GM21786 (cell line): ENCODE data around the gene ABHD17C.

ENCODE experiments used
- ATAC-seq: cut with Tn5 transposase; IDR thresholded peaks from one replicate; pipeline ENCODE4 v1.9.1; 2021; ENCODE audit not compliant: unreplicated experiment

The ABHD17C gene

DNA sequence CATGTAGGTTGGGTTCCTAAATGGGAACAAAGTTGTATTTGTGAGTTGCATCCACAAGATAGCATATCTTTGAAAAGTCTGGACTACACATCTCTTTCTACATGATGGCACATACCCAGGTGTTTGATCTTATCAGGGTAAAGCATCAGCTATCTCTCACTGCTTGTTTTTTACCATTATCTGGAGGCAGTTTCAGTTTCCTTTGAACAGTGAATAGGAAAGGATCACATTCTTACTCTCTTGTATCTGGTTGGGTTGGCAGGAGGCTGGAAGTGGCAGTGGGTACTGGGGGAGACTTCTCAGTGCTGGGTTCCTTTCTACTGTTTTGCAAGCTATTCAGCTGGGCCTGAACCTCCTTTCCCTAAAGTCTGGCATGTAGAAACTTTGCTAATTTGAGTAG lies 88.2 kb downstream of the ABHD17C start:
- no peak for ATAC-seq

DNA sequence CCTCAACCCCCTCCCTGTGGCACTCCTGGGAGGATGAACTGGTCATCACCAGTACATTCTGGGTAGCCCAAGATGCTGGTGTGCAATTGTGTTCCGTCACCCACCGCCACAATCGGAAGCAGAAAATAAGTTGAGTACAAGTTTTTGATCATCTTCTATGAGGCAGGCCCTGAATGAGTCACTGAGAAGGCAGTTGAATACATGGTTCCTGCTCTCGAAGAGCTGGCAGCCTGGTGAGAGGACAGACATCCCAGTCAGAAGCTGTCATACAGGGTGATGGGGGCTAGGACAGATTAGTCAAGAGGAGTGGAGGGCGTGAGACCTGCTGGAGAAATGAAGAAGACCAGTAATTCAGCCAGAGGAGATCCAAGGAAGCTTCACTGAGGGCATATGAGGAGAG lies 90.2 kb downstream of the ABHD17C start:
- no peak for ATAC-seq

DNA sequence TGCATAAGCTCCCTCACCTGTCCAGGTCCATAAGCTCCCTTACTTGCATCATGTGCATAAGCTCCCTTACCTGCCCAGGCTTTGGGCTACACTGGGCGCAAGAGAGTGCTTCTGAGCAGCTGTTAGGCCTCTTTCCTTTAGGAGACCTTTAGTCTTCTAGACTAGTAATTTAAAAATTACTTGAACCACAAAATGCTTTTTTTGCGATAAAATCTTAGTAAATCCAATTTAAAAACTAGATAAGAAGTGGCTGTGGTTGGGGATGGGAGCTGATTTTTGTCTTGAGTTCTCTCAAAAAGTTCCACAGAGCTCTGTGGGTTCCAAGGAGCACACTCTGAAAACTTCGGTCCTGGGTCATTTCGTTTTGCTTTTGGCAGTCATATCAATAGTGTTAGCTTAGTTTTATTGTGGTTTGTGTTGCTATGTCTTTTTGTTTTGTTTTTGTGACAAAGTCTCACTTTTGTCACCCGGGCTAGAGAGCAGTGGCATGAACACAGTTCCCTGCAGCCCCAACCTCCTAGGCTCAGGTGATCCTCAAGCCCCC lies 90.8 kb downstream of the ABHD17C start:
- no peak for ATAC-seq

DNA sequence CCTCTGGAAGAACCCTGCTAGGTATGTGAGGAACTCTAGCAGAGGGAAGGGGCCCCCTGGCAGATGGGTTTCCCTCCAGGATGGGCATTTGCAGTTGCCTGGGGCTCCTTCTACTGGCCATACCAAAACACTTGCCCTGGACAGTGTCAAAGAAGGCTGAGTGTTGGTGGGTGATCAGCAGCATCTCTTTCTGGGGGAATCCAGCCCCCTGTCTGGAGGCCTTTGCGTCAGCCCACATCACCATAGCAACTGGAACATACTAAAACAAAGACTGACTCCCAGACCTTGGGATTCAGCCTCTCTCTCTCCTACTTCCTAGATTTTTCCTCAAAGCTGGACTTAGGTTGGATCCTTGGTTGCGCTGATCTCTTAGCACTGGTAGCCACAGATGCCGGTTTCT lies 92.2 kb downstream of the ABHD17C start:
- no peak for ATAC-seq

DNA sequence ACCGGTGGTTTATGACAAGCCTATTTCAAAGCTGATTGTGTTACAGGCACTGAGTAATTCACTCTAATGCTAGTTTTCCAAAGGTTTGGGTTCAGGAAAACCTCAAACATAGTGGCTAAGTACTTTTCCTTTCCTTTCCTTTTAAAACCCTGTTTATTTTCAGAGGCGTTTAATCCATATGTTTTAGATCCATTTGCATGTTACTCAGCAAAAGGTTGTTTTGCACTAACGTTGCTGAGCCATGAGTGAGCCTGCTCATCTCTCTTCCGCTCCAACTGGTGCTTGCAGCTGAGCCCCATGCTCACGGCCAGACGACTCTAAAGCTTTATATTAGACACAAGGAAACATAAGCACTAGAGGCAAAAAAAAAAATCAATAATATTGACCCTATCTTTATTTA lies 93.4 kb downstream of the ABHD17C start:
- no peak for ATAC-seq

DNA sequence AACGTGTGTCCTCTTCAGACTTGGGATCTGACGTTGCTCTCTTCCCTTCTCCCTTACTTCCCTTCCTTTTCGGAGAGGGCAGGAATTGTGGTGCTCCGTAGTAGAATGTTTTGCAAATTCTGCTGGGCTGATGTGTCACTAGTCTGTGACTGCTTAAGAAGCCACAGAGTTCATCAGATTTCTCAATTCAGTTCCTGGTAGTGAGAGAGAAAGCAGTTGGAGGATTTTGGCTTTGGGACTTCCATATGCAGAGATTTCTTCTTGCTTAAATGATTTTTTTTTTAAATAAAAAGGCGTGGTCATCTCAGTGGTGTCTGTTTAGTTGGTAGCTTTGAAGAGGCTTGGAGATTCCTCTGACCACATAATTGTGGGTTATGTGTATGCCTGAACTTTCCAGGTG lies 94.2 kb downstream of the ABHD17C start:
- ATAC-seq, result no peak

DNA sequence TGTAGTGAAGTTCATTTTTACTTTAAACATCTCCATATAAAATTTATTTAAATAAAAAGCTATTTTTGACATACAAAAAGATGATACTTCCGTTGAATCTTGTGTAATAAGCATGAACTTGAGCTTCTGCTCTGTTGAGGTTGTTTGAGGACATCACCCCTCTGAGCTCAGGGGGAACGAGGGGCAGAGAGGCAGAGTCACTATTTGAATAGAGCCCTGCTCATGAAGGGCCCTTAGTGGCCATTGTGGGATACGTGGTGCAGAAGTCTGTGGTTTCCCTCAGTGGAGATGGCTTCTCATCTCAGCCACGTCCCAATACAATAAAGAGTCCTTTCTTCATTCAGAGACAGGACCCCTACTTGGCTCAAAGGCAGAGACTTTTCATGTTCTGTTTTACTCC lies 94.7 kb downstream of the ABHD17C start:
- ATAC-seq, result no peak

DNA sequence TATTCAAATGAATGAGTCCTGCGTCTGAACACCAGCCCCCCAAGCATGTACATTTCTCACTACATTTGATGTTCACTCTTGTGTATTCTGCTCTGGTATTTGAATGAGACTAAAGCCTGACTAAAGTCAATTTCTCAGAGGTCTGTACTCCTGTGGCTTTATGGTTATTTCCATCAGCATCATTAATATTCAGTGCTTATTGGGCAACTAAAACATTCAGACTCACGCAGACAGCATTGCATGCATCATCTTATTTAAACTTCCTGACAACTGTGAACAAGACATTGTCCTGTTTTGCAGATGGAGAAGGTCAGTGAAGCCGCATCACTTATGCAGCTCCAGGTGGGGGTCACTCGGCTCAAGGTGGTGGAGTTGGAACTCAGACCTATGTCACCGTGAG lies 95.1 kb downstream of the ABHD17C start:
- no peak for ATAC-seq

DNA sequence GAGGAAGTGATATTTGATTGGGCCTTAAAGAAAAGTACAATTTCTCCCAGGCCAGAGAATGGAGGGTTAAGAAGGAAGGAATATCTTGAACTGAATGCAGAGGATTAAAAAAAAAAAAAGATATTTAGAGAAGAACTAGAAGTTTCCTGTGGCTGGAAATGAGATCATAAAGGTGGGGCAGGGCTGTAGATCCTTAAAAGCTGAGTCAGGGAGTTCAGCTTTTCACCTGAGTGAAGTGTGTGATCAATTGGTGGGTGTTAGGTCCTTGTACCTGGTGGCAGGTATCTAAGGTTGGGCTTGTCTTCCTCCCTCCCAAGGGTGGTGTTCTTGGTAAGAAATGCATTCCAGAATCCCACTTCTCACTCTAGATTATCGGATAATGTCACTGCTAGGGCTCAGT lies 95.9 kb downstream of the ABHD17C start:
- ATAC-seq, result no peak

DNA sequence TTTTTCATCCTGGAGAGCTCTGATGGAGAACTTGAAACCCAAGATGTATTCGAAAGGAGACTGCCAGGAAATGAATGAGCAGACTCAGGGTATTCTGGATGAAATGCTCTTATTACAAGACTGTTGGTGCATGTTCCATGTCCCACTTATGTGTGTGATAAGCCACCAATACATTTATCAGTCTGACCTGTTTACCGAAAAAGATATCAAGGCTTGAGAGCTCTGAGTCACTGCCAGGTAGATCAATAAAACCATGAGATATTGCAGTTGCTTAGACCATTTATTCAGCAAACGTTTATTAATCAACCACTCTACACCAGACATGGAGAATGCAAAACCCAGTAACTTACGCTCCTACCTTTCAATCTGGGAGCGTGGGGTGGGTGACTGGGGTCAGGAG lies 101.3 kb downstream of the ABHD17C start:
- ATAC-seq, result no peak

DNA sequence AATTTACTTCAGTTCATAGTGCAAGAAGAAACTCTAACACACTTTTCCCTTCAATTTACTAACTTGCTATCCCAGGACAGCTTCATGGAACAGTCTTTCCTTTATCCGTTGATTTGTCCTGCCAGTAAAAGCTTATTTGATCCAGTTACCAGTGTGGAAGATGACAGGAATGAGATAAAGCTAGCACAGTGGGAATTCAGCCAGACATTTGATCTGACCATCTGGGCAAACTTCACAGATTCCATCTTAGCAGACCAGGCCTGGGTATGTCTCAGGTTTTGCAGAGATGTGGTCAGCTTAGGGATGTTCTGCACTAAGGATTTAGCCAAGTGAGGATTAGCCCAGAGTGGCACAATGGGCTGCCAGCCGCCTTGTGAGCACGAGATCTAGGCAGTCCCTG lies 103.8 kb downstream of the ABHD17C start:
- no peak for ATAC-seq

DNA sequence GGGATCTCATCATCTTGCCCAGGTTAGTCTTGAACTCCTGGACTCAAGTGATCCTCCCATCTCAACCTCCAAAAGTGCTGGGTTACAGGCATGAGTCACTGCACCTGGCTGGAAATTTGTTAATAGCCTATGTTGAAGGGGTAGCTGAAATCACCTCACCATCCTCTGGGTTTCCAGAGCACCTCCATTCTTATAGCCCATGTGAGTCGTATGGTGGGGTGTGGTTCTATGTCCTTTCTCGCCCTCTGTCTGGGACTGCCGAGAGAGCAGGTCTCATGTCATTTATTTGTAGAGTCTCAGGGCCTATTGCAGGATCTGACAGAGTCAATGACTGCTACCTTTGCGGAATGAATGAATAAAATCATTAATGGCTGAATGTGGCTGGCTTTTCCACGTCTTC lies 105.0 kb downstream of the ABHD17C start:
- no peak for ATAC-seq

DNA sequence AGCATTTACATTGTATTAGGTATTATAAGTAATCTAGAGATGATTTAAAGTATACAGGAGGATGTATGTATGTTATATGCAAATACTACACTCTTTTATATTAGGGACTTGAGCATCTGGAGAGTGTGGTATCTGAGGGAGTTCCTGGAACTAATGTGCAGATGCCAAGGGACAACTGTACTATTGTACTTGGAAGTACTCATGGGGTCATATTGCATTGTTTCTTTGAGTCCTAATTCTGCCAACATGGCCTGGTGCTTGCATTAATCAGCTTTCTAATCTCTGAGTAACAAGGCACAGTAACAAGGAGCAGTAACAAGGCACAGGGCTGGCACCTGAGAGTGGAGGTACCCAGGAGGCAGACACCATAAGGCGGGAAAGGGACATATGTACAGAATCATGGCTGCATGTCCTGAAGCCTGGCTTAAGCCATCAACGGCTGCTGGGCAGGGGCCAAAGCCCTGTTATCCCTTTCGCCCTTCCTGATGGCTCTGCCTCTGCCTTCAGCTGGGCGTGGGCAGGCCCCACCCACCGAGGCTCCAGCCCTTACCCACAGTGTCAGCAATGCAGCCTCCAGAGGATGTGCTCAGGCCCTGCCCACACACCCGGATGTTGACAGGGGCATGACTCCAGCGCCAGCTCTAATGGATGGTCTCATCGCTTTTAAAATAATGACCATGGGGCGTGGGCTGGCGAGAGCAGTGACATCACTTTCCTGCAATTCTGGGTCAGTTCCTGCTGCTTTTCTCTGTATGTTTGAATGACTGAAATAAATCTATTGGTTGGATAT lies 107.0 kb downstream of the ABHD17C start:
- ATAC-seq, result no peak

DNA sequence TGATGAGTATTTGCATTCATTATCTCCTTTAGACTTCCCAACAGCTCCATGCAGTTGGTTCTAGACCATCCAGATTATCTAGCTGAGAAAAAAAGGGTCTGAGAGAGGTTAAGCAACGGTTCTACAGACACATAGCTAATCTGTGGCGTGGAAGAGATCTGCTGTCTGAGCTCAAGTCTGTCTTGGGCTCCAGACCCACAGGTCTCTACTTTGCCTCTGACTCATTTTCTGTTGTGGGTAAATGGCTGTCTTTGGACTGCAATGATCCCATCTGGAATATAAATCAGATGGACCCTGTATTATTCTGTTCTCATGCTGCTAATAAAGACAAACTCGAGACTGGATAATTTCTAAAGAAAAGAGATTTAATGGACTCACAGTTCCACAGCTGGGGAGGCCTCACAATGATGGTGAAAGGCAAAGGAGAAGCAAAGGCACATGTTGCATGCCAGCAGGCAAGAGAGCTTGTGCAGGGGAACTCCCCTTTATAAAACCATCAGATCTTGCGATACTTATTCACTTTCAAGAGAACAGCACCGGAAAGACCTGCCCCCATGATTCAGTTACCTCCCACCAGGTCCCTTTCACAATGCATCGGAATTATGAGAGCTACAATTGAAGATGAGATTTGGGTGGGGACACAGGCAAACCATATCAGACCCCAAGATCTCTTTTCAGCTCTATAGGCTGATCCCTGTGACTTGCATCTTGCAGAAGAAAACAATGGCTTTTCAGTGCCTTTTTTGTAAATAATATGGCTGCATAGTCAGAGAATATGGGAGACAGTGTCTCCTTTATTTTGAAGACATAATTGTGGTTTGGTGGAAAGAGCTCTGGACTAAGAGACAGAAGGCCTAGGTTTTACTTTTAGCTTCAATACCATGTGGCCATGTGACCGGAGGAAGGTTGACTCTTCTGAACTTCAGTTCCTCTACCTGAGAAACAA lies 108.7 kb downstream of the ABHD17C start:
- ATAC-seq, result no peak

DNA sequence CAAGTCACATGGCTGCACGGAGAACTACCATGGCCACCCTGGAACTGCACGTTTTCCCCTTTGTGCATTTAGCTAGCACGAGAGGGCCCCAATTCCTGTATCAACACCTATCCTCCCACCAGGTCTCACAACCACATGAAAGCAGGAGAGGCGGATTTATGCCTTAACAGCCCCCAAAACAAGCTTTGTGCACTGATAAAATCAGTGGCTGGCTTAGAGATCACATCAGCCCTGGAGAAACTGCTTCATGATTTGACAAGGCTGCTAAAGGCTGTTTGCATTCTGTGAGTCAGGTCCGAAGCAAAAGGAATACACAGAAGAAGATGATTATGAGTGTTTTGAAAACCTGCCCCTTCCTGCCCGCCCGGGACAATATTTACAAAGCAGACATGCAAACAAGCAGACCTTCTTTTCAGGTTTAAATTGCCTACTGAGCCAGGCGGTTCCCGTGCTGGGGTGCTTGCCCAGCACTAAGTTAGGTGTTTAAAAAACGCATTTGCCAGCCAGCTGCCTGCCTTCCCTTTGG lies 109.9 kb downstream of the ABHD17C start:
- ATAC-seq, result no peak
